T-helper 1 cell (primary cell): ENCODE results near the gene RTKN2.

Experiments
- DNase-seq, 5 donors: peaks; one replicate each; pipeline ENCODE4 v3.0.0-alpha.2; 2012 to 2020

Gene RTKN2

GRCh38 chr10:62214364-62214874 lies 54.2 kb downstream of the RTKN2 start:
- DNase-seq, result no peak

- no peak for DNase-seq
Measured at GRCh38 chr10:62205750-62206399, 62.8 kb downstream of the RTKN2 start.

DNA sequence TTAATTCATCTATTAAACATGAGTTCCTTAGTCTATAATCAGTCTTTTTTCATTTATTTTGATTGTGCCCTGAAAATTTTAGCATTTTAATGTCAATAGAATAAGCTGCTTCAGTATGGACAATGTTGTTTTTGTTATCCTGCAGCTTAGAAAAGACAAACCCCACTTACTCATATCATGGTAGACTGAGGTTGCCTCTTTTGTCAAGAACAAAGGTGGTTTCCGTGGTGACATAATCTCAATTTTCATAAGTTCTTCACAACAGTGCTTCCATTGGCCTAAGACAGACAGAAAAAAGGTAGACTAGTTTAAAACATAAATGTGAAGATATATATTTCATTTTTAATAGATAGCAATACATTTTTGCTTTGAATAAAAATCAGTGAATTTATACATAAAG lies 69.1 kb downstream of the RTKN2 start:
- DNase-seq, result peak in 1 of 5 donors; percentile 81

DNA sequence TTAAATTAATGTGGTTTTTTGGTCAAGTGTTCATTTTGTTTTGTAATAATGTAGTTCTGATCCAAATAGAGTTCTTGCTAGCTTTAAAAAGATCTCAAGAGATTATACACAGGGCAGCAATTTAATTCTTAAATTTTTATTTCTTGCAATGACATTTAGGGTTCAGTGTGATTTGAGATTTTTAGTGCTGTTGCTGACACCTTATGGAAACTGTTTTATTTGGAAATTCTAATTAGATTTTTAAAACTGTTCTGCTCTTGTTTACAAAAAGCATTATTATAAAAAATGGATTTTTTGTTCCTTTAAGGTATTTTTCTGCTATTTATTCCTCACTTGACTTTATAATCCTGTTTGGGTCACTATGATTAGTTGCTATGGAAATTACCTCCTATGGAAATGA lies 72.1 kb downstream of the RTKN2 start:
- DNase-seq, result no peak

- no peak for DNase-seq
Measured at GRCh38 chr10:62195675-62195926, 73.0 kb downstream of the RTKN2 start.

- DNase-seq, result no peak
Measured at GRCh38 chr10:62194924-62195674, 73.5 kb downstream of the RTKN2 start.

- DNase-seq, result no peak
Measured at GRCh38 chr10:62193479-62193878, 75.2 kb downstream of the RTKN2 start.

GRCh38 chr10:62189131-62189530 lies 79.5 kb downstream of the RTKN2 start:
- DNase-seq, result no peak

DNA sequence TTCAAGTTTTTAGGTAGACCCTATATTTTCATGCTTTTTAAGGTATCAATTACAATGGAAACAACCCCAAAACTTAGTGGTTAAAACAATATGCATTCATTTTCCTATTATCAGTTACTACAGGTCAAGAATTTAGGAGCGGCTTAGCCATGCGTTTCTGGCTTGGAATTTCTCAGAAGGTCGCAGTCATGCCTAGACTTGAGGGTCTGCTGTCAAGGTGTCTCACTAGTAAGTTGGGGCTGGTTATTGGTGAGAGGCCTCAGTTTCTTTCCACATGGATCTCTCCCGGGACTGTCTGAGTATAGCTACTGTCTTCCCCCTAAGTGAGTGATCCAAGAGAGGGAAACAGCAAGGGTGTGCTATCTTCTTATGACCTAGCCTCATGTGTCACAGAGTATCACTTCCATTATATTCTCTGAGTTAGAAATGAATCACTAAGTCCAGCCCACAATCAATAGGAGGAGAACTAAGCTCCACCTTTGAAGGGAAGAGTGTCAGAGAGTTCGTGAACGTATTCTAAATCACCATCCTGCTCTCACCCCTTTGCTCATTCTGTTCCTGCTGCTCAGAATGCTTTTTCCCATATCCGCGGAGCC lies 80.5 kb downstream of the RTKN2 start:
- DNase-seq, result peak in 1 of 5 donors; percentile 74

GRCh38 chr10:62186999-62187675 lies 81.5 kb downstream of the RTKN2 start:
- peak in 1 of 5 donors; percentile 52 for DNase-seq

DNA sequence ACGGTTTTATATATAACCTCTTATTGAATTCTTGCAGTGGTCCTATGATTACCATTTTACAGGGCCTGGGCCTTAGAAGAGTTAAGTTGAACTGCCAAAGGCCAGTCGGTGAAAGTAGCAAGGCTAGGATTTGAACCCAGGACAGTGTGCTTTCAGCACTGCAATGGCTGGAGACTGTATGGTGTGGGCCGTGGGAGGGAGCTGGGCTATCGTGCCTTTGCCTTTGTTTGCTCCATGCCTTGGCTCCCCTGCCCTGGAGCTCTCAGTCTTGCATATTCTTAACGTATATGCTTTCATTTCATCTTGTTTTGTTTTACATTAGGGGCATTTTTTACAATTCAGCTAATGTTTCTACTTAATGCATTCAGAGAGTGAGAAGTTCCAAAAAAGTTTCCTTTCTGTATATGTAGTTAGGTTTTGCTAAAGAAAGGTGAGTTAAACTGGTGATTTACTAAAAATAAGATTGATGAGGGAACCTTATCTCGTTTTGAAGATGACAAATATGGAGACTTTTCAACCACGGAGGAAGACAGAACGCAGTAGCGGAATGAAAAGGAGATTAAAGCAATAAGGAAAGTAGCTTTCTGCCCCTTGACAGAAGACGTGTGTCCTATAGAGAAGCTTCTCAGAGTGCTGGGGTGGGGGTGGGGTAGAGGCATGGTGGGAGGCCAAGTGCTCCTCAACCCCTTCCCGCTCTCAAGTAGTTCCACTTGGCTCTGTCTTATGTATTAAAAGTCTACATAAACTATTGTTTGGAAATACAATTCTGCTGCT lies 82.5 kb downstream of the RTKN2 start:
- peak in 1 of 5 donors; percentile 82 for DNase-seq

- DNase-seq, result peak in 1 of 5 donors; percentile 85
Measured at GRCh38 chr10:62183857-62184795, 84.5 kb downstream of the RTKN2 start.

- DNase-seq, result peak in 4 of 5 donors; percentile 19 to 96 (median 36)
Measured at GRCh38 chr10:62183442-62183841, 85.2 kb downstream of the RTKN2 start.

DNA sequence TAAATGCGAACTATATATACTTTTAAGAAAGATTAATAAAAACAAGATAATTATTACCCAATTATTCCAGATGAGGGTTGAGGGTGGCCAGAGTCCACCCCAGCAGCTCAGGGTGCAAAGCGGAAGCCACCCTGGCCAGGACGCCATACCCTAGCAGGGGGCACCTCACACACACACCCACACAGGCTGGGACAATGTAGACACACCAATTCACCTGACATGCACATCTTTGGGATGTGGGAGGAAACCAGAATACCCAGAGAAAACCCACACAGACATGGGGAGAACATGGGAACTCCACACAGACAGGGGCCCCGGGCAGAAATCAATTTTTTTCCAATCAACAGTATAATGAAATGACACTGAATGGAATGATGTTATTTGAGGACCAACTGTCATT lies 86.0 kb downstream of the RTKN2 start:
- DNase-seq, result peak in 1 of 5 donors; percentile 32

DNA sequence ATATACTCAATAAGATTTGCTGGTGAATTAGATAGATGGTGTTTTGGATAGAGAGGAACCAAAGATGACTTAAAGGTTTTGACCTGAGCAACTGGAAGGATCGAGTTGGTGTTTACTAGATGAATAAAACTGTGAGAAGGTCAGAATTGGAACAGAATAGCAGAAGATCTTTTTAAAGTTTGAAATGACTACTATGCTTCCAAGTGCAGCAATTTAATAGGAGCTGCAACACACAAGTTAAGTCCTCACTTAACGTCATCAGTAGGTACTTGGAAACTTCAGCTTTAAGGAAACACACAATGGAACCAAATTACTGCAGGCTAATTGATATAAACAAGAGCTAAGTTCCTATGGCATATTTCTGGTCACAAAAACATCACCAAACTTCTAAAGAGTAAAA lies 86.5 kb downstream of the RTKN2 start:
- peak in 1 of 5 donors; percentile 53 for DNase-seq

DNA sequence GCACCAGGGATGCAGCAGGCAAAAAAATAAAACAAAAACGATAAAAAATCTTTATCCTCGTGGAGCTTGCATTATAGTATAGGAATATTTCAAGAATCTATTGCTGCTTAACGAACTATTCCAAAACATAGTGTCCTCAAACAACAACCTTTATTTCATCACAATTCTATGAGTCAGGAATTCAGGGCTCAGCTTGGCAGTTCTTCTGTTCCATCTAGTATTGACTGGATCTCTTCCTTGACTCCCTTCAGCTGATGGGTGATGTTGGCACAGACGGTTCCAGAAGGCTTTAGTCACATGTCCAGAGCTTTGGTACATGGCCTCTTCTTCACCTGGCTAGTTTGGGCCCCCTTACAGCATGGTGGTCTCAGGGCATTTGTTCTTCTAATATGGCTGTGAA lies 88.0 kb downstream of the RTKN2 start:
- no peak for DNase-seq

GRCh38 chr10:62178568-62178967 lies 90.1 kb downstream of the RTKN2 start:
- DNase-seq, result no peak

DNA sequence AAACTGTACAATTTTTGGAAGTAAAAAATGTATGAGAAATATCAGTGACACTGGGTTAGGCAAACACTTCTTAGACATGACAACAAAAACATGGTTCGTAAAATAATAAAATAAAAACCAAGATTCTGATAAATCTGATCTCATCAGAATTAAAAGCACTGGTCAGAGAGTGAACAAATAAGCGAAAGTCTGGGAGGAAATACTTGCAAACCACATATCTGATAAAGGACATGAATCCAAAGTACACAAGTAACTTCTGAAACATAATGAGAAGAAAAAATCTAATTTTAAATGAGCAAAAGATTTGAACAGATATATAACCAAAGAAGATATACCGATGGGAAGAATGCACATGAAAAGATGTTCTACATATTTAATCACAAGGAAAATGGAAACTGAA lies 91.5 kb downstream of the RTKN2 start:
- DNase-seq, result no peak

GRCh38 chr10:62175251-62175650 lies 93.4 kb downstream of the RTKN2 start:
- no peak for DNase-seq

GRCh38 chr10:62172465-62172864 lies 96.2 kb downstream of the RTKN2 start:
- no peak for DNase-seq

GRCh38 chr10:62171791-62172190 lies 96.9 kb downstream of the RTKN2 start:
- DNase-seq, result no peak

- no peak for DNase-seq
Measured at GRCh38 chr10:62170732-62171131, 97.9 kb downstream of the RTKN2 start.
